Tibial artery (tissue), 4 donors: ENCODE data around the gene LRPAP1.

Experiments used
- DNase-seq, 2 donors: peaks; one replicate each; pipeline ENCODE4 v3.0.0-alpha.2; 2019
- H3K27ac ChIP-seq, 2 donors: fragments of 200-600 bp; sonication (generic) in 1 of 2; 1 replicate in 1 of 2; 2 replicates in 1 of 2; pipeline ENCODE4 v1.5.1; 2018 to 2019; ENCODE audit warnings: mild to moderate bottlenecking in 1 of 2
- H3K27me3 ChIP-seq, 2 donors: fragments of 200-600 bp; sonication (generic) in 1 of 2; one replicate each; pipeline versions ENCODE4 v1.5.1 to v1.6.0; 2016 to 2019
- H3K36me3 ChIP-seq, 3 donors: fragments of 200-600 bp; sonication (generic) in 2 of 3; one replicate each; pipeline ENCODE4 v1.5.1; 2016 to 2019; ENCODE audit warnings: mild to moderate bottlenecking in 2 of 3
- H3K4me1 ChIP-seq, 4 donors: fragments of 200-600 bp; sonication (generic) in 2 of 4; 1 replicate in 3 of 4; 2 replicates in 1 of 4; pipeline ENCODE4 v1.5.1; 2016 to 2019
- H3K4me3 ChIP-seq, 2 donors: fragments of 200-600 bp; sonication (generic) in 1 of 2; 1 replicate in 1 of 2; 2 replicates in 1 of 2; pipeline ENCODE4 v1.5.1; 2018 to 2019; ENCODE audit warnings: mild to moderate bottlenecking in 2 of 2
- H3K9me3 ChIP-seq, 3 donors: fragments of 200-600 bp; sonication (generic) in 1 of 3; one replicate each; pipeline ENCODE4 v1.5.1; 2016 to 2019
- intact Hi-C: fragments of 100-400 bp; cut with DNase I; formaldehyde crosslinking; loops from one replicate; pipeline ENCODE4 v1.15.0; 2023; ENCODE audit warnings: low total_unique reads
- TF ChIP-seq, protein P1 (sequence below), 2 experiments: fragments of 200-600 bp in 1 of 2; fragments of 450-650 bp in 1 of 2; IDR thresholded peaks; one replicate each; pipeline ENCODE4 v1.5.1; 2017 to 2019; ENCODE audit warnings: antibody characterized with exemption in 2 of 2, mild to moderate bottlenecking in 1 of 2, moderate library complexity in 1 of 2

LRPAP1 gene

DNA sequence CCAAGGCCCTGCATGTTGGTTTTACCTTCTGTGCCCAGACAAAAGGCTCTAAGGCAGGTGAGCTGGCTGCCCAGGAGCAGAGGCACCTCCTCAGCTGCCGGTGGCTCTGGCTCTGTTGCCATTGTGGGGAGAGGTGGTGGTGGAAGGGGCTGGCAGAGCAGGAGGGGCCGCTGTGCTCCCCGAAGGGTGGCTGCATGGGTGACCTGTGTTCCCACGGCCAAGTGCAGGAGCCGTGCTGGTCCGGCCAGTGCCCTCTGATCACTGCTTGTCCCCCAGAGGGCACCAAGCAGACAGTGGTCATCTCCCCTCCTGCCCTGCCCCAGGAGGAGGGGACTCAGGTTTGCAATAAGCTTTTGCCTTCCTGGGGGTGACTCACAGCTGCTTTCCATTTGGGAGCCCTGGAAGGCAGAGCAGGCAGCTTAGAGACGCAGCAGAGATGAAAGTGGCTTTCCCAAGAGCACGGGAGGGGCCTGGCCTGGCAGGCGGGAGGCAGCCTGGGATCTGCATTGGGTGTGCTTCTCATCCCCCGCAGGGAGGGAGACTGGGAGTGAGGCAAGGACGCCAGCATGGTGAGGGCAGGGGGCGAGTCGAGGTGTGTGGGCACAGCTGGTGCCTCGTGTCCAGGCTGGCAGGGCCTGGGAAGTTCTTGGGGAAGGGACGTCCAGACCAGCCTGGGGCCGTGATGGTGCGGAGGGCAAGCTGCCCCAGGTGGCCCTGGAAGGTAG is 40.4 kb downstream of the LRPAP1 start:
- intact Hi-C loops, result no loop called here
- DNase-seq, result no peak
- Histone ChIP-seq H3K4me3 (no peak overlapping the region), H3K27ac (no peak overlapping the region), H3K4me1 (peaks cover 0 to 8% (median 2%) of the 10 kb centered on the region in 4 donors), H3K36me3 (peaks cover 0 to 5% (median 0%) of the 10 kb centered on the region in 3 donors), H3K9me3 (no peaks in the 10 kb centered on the region), H3K27me3 (peaks cover 0 to 51% of the 10 kb centered on the region in 2 donors)
- TF ChIP-seq, protein P1, sequence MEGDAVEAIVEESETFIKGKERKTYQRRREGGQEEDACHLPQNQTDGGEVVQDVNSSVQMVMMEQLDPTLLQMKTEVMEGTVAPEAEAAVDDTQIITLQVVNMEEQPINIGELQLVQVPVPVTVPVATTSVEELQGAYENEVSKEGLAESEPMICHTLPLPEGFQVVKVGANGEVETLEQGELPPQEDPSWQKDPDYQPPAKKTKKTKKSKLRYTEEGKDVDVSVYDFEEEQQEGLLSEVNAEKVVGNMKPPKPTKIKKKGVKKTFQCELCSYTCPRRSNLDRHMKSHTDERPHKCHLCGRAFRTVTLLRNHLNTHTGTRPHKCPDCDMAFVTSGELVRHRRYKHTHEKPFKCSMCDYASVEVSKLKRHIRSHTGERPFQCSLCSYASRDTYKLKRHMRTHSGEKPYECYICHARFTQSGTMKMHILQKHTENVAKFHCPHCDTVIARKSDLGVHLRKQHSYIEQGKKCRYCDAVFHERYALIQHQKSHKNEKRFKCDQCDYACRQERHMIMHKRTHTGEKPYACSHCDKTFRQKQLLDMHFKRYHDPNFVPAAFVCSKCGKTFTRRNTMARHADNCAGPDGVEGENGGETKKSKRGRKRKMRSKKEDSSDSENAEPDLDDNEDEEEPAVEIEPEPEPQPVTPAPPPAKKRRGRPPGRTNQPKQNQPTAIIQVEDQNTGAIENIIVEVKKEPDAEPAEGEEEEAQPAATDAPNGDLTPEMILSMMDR (IDR thresholded peaks at IDR 0.05), result no peak

DNA sequence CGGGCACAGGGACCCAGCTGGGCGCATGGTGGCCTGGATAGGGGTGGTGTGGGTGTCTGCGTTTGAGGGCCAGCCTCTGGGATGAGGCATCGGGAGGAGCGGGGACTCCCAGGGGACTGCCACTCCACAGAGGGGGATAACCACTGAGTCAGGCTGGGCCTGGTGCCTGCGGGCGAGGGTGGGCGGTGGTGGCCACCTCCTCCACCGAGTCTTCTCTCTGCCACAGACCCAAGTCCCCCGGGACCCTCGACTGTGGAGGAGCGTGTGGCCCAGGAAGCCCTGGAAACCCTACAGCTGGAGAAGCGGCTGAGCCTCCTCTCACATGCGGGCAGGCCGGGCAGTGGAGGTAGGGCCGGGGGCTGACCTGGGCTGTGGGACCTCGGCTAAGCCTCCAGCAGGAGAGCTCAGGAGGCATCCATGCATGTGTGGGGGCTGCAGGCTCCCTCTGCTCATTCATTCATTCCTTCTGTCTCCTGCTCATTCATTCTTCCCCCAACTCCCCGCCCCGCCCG is 42.7 kb downstream of the LRPAP1 start:
- no peaks in the 10 kb centered on the region for H3K9me3 ChIP-seq
- DNase-seq, result no peak
- no peak overlapping the region for H3K27ac ChIP-seq
- H3K4me1 ChIP-seq, result peaks cover 0 to 20% (median 12%) of the 10 kb centered on the region in 4 donors
- peaks cover 0 to 39% of the 10 kb centered on the region in 2 donors for H3K27me3 ChIP-seq
- H3K4me3 ChIP-seq, result no peak overlapping the region
- peaks cover 0 to 5% (median 0%) of the 10 kb centered on the region in 3 donors for H3K36me3 ChIP-seq
- TF ChIP-seq, protein P1 (IDR thresholded peaks at IDR 0.05), result no peak
- intact Hi-C loops, result no loop called here

DNA sequence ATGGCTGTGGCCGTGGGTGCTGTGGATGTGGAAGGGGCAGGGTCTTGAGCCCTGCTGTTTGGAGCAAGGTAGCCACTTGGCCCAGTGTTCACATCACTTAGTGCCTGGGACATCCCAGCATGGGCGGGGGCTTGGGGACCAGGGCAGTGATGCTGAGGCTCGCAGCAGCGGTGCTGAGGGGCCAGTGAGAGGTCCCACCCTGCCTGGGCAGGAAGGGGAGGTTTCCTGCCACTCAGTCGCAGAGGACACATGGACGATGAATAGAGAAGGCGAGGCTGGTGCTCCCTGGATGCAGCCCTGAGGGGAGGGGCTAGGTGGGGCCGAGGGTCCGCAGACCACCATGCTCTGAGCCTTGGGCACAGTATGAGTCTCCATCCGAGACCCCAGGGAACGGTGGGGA is 43.4 kb downstream of the LRPAP1 start:
- Histone ChIP-seq H3K27me3 (peaks cover 0 to 32% of the 10 kb centered on the region in 2 donors), H3K36me3 (peaks cover 0 to 5% (median 0%) of the 10 kb centered on the region in 3 donors), H3K4me3 (no peak overlapping the region), H3K27ac (no peak overlapping the region), H3K4me1 (peaks cover 0 to 27% (median 17%) of the 10 kb centered on the region in 4 donors), H3K9me3 (no peaks in the 10 kb centered on the region)
- no peak for DNase-seq
- intact Hi-C loops, result no loop called here
- TF ChIP-seq, protein P1 (IDR thresholded peaks at IDR 0.05), result no peak

DNA sequence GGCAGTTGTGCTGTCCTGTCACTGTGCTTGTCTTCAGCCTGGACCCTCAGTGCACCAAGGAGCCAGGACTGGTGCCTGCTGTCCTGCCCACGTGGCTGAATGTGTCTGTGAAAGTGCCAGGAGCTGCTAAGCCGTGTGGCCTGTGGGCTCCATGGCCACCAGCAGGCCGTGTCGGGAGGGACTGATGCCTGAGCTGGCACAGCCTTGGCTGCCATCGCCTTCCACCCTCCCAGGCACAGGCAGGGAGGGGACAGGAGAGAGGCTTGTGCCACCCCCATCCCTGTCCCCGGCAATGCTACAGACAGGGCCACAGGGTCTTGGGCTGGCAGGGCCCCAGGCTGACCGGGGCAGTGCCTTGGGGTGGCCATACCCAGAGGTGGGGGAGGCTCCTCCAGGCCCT is 44.4 kb downstream of the LRPAP1 start:
- H3K27ac ChIP-seq, result peak overlapping the region in 1 of 2 donors; percentile 4
- no peaks in the 10 kb centered on the region for H3K9me3 ChIP-seq
- H3K4me1 ChIP-seq, result peaks cover 0 to 36% (median 24%) of the 10 kb centered on the region in 4 donors
- no peak for DNase-seq
- H3K4me3 ChIP-seq, result no peak overlapping the region
- peaks cover 0 to 22% of the 10 kb centered on the region in 2 donors for H3K27me3 ChIP-seq
- intact Hi-C loops, result no loop called here
- peaks cover 0 to under 1% (median 0%) of the 10 kb centered on the region in 3 donors for H3K36me3 ChIP-seq
- TF ChIP-seq, protein P1 (IDR thresholded peaks at IDR 0.05), result no peak

GRCh38 chr4:3486541-3487540 is 45.4 kb downstream of the LRPAP1 start:
- intact Hi-C loops, result no loop called here
- no peak overlapping the region for H3K4me3 ChIP-seq
- no peak for DNase-seq
- H3K27ac ChIP-seq, result peak overlapping the region in 1 of 2 donors; percentile 4
- H3K9me3 ChIP-seq, result no peaks in the 10 kb centered on the region
- peaks cover 0 to 44% (median 24%) of the 10 kb centered on the region in 4 donors for H3K4me1 ChIP-seq
- peaks cover 0 to 12% of the 10 kb centered on the region in 2 donors for H3K27me3 ChIP-seq
- H3K36me3 ChIP-seq, result no peaks in the 10 kb centered on the region
- TF ChIP-seq, protein P1 (IDR thresholded peaks at IDR 0.05), result no peak
